HG02840 (cell line): ENCODE results near the gene ANK3.

Source experiments
- ATAC-seq: cut with Tn5 transposase; IDR thresholded peaks from one replicate; pipeline ENCODE4 v1.9.1; 2021; ENCODE audit warnings: mild to moderate bottlenecking, moderate library complexity, moderate number of reproducible peaks; ENCODE audit not compliant: unreplicated experiment, low FRiP score

ANK3 gene

DNA sequence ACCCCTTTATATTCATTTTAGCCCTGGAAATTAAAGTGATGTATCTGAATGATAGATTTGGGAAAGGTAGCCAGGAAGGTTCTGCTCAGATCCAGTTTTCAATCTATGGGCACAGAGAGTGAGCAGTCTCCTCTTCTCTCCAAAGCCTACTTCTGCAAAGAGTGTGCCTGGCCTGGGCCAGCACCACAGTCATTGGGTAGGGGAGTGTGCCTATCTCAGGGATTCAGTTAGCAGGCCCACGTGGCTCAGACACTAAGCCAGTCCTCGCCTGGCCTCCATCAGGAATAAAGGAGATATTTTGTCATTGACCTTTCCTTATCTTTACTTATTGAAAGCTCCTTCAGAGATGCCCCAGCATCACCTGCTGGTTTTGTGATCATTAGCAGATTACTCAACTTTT, 267.5 kb downstream of the ANK3 start:
- ATAC-seq = no peak

DNA sequence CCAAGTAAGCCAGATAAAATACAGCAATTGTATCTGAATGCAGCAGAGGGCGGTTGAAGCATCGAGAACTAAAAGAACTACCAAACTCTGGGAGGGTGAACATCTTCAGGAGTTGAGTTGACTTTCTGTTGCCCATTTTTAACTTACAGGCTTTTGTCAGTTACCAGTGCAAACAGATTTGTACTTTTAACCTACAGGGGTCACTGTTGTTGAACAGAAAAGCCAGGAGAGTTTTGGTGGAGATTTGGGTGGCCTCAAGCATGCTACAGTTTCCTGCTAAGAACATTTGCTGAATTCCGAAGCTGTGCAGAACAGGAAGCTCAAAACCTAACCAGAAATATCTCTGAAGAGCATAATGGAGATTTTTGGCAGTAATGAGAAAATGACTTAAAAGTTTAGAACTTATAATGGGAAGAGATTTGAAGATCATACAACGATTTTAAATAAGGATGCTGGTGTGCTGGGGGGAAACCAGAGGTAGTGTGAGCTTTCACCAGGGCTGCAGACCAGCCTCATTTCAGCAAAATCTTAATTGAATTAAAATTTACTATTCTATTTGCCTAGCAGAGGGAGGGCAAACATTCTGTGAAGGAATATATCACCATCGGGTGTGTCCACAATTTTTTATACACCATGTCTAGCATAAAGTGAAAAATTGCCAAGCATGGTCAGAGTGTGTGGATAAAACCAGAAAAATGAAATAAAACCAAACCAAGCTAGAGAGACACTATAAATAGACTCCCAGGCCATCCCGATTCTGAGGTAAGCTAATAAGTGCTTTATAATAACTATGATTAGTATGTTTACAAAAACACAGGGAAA, 274.7 kb downstream of the ANK3 start:
- ATAC-seq = no peak

- ATAC-seq = no peak
Observed at GRCh38 chr10:60110739-60111138, 278.9 kb downstream of the ANK3 start.

- no peak for ATAC-seq
Observed at GRCh38 chr10:60107308-60107976, 282.2 kb downstream of the ANK3 start.

DNA sequence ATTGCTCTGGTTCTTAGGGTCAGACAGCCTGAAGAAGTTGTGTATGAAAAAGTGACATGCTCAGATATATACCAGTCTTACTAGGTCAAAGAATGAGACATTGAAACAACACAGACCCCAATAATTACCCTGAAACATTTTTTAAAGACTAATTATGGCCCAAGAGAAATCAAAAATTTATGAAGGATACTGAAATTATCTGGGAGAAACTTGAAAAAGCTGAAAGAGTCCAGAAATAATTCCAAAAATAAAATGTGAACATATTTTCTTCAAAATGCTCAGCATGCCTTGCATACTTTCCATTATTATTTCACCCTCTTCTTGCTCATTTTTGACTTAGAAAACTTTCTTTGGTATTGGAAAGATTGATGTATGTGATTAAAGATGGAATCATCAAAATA, 284.4 kb downstream of the ANK3 start:
- ATAC-seq = no peak

GRCh38 chr10:60101821-60102220, 287.9 kb downstream of the ANK3 start:
- no peak for ATAC-seq

DNA sequence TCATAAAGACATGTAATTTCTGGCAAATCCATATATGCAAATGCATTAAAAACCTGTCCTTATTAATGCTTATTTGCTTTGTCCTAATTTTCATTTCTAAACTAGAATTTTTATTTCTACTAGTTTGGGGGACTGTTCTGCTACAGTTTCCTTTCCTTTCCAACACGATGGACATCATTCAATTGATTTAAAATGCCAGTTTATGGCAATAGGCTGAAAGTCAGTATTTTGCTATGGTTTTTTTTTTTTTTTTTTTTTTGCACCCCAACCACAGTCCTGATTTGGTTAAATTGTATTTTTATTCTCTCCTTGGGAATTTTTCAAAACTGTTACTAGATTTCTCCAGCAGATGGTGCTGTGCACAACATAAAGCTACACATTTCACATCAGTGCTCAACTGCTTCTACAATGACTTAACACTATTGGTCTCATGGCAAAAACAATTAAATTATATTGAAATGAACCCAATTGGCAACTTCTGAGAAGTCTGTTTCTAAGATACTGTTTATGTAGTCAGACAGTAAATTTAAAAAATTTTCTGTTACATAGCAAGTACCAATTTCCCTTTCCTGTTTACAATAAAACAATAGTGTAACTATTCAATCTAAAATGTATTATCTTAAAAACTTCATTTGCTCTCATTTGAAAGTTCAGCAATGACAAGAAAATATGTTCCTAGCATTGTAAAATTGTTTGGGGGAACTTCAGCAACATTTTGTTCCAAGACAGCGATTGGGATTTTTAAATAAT, 289.5 kb downstream of the ANK3 start:
- no peak for ATAC-seq

GRCh38 chr10:60098677-60099601, 290.7 kb downstream of the ANK3 start:
- no peak for ATAC-seq

DNA sequence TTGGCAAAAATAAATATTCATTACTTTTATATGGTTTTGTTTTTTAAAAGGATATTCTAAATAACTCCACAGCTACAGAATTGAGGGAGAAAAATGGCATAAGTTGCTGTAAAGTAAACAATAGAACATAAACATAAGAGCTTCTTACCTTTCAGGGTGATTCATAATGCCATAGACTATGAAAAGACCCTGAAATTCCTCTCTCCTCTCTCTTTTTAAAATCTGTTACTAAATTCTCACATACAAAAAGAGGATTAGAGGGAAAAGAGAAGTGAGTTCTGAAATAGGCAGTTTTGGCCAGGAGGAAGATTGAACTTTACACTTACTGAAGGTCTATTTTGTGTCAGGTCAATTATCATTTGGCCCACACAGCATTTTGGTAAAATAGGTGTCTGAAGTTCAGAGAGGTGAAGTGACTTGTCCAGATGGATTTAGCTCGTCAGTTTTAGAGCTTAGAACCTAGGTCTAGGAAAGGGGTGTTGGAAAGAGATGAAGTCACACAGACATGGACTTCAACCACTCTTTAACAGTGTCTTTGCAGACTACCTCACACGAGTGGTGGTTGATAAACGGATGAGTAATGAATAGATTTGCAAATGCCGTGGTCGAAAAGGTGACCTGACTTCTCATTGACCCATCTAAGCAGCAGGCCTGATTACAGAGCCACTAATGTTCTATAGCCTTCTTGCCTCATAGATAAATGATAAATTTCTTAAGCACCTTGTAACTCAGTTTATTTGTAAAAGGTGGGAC, 292.7 kb downstream of the ANK3 start:
- ATAC-seq = peak; percentile 83

- ATAC-seq = no peak
Observed at GRCh38 chr10:60093317-60093716, 296.4 kb downstream of the ANK3 start.

DNA sequence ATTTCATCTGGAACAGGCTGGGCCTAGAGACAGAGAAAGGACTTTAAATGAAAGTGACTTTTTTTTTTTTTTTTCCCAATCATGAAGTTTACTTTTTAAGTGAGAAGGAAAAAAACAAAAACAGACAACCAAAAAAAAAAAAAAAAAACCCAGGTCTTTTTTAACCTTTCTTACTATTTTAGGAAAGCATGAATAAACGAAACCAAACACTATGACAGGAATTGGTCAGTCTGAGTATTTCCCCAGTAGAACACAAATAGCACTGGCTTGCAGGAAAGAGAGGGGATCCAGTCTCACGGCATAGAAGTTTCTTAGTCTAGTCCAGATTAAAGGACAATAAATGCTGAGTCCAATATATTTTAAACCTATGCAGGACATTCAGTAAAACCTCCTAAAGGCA, 302.8 kb downstream of the ANK3 start:
- no peak for ATAC-seq

DNA sequence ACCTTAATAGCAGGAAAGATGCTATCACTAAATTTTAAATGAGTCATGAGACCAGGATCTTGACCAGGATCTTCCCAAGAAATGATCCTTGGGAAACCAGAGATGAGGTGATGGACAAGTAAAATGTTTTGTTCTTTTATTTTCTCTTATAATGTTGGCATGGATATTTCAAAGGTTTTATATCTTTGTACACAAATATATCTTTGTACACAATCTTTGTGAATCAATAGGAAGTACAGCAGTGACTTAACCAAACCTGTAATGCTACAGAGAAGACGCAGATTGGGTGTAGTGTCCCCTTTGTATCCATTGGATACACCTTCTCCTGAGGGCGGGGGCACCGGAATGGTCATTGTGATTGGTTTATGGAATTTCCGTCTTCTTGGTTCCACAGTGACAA, 303.3 kb downstream of the ANK3 start:
- no peak for ATAC-seq

DNA sequence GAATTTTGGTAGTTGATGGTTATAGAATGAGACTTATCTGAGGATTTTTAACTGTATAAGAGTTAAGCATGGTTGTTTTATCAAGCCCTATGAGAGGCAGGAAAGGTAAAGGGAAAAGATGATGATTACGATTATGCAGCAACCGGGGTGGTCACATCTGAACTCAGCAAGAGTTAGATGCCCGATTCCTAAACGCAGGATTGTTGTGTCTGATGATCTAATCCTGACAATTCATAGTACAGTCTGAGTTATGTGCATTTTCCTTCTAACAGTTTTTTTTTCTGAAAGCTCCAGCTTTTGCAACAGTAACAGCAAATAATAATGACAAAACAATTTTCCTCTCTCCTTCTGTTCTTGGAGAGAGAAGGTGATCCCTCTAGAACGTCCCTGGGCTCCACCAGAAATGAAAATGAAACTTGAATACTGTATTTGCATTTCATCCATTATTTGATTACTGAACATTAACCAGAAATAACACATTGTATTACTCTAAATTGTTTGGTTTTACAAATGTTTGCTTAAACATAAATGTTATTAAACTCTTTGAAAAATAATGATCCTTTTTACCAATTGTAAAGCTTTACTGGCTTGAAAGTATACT, 306.8 kb downstream of the ANK3 start:
- ATAC-seq = no peak

DNA sequence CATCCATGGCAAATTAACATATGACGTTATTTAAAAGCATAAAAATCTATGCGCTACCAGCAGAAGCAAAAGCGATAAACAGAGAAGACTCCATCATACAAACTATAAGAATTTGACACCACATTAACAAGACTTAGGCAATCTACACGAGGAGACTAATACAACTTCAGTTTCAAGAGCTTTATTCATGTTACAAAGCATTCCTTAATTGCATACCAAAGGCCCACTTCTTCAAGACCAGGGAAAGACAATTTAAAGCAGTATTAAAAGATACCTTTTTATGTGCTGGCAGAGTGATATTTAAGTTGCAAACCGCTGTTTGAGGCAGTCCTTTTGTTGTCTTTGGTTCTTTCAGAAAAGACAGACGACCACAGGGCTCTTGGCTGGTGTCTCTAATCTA, 307.3 kb downstream of the ANK3 start:
- no peak for ATAC-seq

DNA sequence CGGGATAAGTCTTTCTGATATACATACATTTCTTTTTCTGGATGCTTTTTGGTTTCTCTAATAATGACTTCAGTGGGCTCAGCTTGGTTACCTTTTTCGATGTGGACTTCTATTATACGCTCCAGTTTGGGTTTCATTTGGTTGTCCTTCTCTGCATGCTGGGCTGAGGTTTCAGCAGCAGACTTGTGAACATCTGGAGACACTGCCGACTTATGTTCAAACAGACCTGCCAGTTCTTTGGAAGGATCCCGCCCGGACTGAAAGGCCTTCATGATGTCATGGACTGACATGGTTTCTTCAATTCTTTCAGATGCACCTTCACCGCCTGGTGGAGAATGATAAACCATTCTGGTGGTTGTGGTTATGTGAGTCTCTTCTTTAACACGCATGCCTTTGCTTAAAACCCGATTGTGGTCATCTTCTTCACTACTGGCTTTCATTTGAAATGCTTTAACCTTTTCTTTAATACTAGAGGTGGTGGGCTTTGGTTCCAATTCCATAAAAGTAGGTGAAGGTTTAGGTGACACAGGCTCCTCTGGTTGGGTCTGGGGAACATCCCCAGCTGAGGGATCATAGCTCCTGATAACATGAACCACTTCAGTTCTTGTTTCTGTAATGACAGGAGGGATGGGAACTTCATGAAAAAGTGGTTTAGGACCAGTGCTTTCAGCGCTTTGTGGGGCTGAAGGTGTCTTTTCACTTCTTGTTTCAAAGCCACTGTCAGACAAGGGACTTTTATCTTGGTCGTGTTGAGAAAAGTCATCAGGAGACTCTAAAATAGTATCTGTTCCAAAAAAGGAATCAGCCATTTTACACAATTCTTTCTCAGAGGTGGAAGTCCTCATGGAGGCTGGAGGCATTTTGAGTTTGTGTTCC, 315.7 kb downstream of the ANK3 start:
- peak; percentile 93 for ATAC-seq

GRCh38 chr10:60073397-60073780, 316.3 kb downstream of the ANK3 start:
- ATAC-seq = no peak

DNA sequence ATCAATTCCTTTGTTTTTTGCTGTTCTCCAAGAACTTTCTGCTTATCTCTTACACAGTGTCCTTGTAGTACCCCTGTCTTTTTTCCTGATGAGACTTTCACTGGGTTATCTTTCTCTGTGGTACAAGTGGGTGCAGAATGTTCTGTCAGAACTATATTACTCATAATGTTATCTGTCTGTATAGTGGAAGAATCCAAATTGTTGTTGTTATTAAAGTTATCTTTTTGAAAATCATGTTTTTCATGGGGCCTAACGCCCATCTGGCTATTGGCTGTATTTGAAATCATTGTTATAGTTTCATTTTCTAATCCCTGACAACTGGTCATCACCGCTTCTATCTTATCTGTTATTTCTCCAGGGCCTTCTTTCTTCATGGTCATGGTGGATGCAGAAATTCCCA, 320.4 kb downstream of the ANK3 start:
- no peak for ATAC-seq

GRCh38 chr10:60050366-60050765, 339.3 kb downstream of the ANK3 start:
- ATAC-seq = no peak
